ENCODE measurements around the gene FAM170B. TPM values are rescaled to one million over a fixed set of nuclear protein-coding genes. Genes with fewer than 3 reads are reported as not detected.

Gene FAM170B
- total and polyA plus RNA-seq, 2 donors (not counting 3 experiments of a cell fraction or from before 2014, with no cell fraction given), result not detected

GRCh38 chr10:49152037-49152436 is 18.2 kb upstream of the FAM170B start:
- POLR2A ChIA-PET, result no interaction called here
- CTCF ChIA-PET, result no interaction called here
- Histone ChIP-seq H3K4me3 (replicated peaks in 1 of 3; ENCODE audit: insufficient read depth in 1 of 3, low read depth in 1 of 3, low read length in 3 of 3) (no peak overlapping the region), H3K27me3 (ENCODE audit: control insufficient read depth in 2 of 2, insufficient read depth in 2 of 2, low read length in 2 of 2) (peaks cover 0 to 5% of the 10 kb centered on the region in 2 experiments), H3K4me2 (ENCODE audit: insufficient read depth, low read length) (no peak overlapping the region), H3K9me1 (replicated peaks; ENCODE audit: control insufficient read depth, extremely low read depth, insufficient read depth, low read length) (no peaks in the 10 kb centered on the region), H3K79me2 (ENCODE audit: control insufficient read depth, insufficient read depth, low read length) (no peaks in the 10 kb centered on the region), H3K9ac (replicated peaks; ENCODE audit: extremely low read depth, insufficient read depth, low read length) (no peak overlapping the region), H4K20me1 (replicated peaks; ENCODE audit: control insufficient read depth, extremely low read depth, insufficient read depth, low read length) (no peaks in the 10 kb centered on the region), H3K9me3 (replicated peaks; ENCODE audit: control insufficient read depth, insufficient read depth, low read length) (no peaks in the 10 kb centered on the region), H3K27ac (ENCODE audit: insufficient read depth, low read depth, low read length) (no peak overlapping the region), H2AFZ (ENCODE audit: low read depth, low read length) (no peak overlapping the region), H3K4me1 (ENCODE audit: control insufficient read depth, extremely low read depth, insufficient read depth, low read length) (no peaks in the 10 kb centered on the region), H3K36me3 (ENCODE audit: control insufficient read depth in 2 of 2, extremely low read depth in 1 of 2, insufficient read depth in 2 of 2, low read length in 2 of 2) (no peaks in the 10 kb centered on the region)
- intact Hi-C loops (cut with micrococcal nuclease), result no loop called here
- FAIRE-seq, result no peak
- TF ChIP-seq CTCF (IDR thresholded peaks at IDR 0.05; ENCODE audit: extremely low read depth in 1 of 2, insufficient read depth in 1 of 2, low read depth in 1 of 2, low read length in 2 of 2) (no peak), MAX (IDR thresholded peaks at IDR 0.05; ENCODE audit: insufficient read depth, insufficient read length) (no peak), MYC (IDR thresholded peaks at IDR 0.05; ENCODE audit: low read depth, low read length) (no peak), POLR2A (IDR thresholded peaks at IDR 0.05; ENCODE audit: low read depth, low read length) (no peak), POLR2AphosphoS5 (IDR thresholded peaks at IDR 0.05; ENCODE audit: insufficient read depth, low read depth, low read length) (no peak), EZH2 (IDR thresholded peaks at IDR 0.05; ENCODE audit: borderline replicate concordance, low read depth, low read length, severe bottlenecking) (no peak), FOS (IDR thresholded peaks at IDR 0.05; ENCODE audit: borderline replicate concordance, insufficient read depth, low read length) (no peak), JUN (IDR thresholded peaks at IDR 0.05; ENCODE audit: borderline replicate concordance, insufficient read depth, insufficient read length, low read depth) (no peak), GATA2 (IDR thresholded peaks at IDR 0.05; ENCODE audit: insufficient read depth, insufficient read length, low read depth, low read length) (no peak)
- no peak for DNase-seq (ENCODE audit: low read depth, low spot score)
- no TSS peak for BruUV-seq (replicated peaks)
- dilution Hi-C loops (cut with MboI; ENCODE audit: extremely low pct_ligation_motif_present, low sequenced_read_pairs), result no loop called here

Measured in endothelial cell of umbilical vein (primary cell).